ENCODE measurements around the gene TGFB2. TPM values are rescaled to one million over a fixed set of nuclear protein-coding genes. Genes with fewer than 3 reads are reported as not detected.

Gene TGFB2
- total and polyA plus RNA-seq, 2 experiments from 2014 or later = 0.31 to 1.4 TPM

DNA sequence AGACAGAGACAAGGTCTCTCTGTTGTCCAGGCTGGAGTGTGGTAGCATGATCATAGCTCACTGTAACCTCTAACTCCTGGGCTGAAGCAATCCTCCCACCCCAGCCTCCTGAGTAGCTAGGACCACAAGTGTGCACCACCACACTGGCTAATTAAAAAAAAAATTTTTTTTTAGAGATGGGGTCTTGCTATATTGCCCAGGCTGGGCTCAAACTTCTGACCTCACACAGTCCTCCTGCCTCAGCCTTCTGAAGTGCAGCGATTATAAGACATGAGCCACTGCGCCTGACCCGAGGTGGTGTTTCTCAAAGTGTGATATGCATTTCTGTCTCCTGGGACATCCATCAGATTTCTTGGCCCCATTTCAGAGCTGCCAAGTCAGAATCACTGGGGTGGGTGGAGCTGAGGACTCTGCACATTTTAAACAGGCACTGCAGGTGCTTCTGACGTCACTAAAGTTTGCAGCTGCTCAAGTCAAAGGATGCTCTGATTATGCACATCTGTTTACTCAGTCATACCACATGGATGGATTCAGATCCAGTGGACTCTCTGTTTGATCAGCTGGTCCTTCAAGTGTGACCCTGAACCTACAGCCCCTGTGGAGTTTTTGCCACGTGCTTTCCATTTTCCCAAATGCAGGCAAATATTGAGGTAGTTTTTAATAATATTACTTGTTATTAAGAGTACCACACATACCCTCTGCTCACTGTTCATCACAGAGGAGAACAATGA lies 21.4 kb downstream of the TGFB2 start (continued):
- TF ChIP-seq, protein P1, sequence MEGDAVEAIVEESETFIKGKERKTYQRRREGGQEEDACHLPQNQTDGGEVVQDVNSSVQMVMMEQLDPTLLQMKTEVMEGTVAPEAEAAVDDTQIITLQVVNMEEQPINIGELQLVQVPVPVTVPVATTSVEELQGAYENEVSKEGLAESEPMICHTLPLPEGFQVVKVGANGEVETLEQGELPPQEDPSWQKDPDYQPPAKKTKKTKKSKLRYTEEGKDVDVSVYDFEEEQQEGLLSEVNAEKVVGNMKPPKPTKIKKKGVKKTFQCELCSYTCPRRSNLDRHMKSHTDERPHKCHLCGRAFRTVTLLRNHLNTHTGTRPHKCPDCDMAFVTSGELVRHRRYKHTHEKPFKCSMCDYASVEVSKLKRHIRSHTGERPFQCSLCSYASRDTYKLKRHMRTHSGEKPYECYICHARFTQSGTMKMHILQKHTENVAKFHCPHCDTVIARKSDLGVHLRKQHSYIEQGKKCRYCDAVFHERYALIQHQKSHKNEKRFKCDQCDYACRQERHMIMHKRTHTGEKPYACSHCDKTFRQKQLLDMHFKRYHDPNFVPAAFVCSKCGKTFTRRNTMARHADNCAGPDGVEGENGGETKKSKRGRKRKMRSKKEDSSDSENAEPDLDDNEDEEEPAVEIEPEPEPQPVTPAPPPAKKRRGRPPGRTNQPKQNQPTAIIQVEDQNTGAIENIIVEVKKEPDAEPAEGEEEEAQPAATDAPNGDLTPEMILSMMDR (conservative IDR thresholded peaks at IDR 0.05; ENCODE audit: low read depth in 2 of 2) = no peak
- TF ChIP-seq ZNF331 (CRISPR knock-in tag; IDR thresholded peaks at IDR 0.05; ENCODE audit: low read depth) (no peak), JUNB (IDR thresholded peaks at IDR 0.05; ENCODE audit: unreplicated experiment) (no peak)

DNA sequence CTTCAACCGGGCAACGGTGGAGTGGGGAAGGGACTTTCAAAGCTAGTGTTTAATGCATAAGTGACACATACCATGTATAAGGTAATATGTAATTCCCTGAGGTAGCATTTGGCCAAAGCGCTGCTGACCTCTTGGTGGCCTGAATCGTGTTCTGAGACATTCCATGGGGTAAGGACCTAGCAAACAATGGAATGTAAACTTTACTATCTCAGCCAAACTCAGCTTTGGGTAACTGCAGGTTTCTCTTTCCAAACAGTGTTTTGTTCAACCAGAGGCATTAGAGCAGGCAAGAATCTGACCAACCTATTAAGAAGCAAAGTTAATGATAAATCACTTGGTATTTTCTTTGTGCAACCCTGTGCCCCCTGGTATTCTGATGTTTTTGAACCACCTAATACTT lies 22.0 kb downstream of the TGFB2 start:
- DNase-seq (ENCODE audit: low spot score) (no peak), ATAC-seq (no peak)
- Histone ChIP-seq H3F3A (replicated peaks; ENCODE audit: low read depth) (no peaks in the 10 kb centered on the region), H3K9me2 (ENCODE audit: insufficient read depth) (0 out of 2 replicates have a peak, but pooled peaks cover 2% of the 10 kb centered on the region), H4K20me1 (replicated peaks; ENCODE audit: insufficient read depth) (no peaks in the 10 kb centered on the region), H3K79me2 (replicated peaks; ENCODE audit: insufficient read depth) (no peaks in the 10 kb centered on the region), H3K4me3 (no peak overlapping the region), H3K36me3 (ENCODE audit: insufficient read depth) (no peaks in the 10 kb centered on the region), H3K4me2 (no peak overlapping the region), H2AFZ (no peak overlapping the region), H3K27ac (ENCODE audit: low read depth) (no peak overlapping the region), H3K27me3 (ENCODE audit: insufficient read depth) (no peaks in the 10 kb centered on the region), H3K4me1 (ENCODE audit: insufficient read depth) (no peaks in the 10 kb centered on the region)
- TF ChIP-seq, protein P2, sequence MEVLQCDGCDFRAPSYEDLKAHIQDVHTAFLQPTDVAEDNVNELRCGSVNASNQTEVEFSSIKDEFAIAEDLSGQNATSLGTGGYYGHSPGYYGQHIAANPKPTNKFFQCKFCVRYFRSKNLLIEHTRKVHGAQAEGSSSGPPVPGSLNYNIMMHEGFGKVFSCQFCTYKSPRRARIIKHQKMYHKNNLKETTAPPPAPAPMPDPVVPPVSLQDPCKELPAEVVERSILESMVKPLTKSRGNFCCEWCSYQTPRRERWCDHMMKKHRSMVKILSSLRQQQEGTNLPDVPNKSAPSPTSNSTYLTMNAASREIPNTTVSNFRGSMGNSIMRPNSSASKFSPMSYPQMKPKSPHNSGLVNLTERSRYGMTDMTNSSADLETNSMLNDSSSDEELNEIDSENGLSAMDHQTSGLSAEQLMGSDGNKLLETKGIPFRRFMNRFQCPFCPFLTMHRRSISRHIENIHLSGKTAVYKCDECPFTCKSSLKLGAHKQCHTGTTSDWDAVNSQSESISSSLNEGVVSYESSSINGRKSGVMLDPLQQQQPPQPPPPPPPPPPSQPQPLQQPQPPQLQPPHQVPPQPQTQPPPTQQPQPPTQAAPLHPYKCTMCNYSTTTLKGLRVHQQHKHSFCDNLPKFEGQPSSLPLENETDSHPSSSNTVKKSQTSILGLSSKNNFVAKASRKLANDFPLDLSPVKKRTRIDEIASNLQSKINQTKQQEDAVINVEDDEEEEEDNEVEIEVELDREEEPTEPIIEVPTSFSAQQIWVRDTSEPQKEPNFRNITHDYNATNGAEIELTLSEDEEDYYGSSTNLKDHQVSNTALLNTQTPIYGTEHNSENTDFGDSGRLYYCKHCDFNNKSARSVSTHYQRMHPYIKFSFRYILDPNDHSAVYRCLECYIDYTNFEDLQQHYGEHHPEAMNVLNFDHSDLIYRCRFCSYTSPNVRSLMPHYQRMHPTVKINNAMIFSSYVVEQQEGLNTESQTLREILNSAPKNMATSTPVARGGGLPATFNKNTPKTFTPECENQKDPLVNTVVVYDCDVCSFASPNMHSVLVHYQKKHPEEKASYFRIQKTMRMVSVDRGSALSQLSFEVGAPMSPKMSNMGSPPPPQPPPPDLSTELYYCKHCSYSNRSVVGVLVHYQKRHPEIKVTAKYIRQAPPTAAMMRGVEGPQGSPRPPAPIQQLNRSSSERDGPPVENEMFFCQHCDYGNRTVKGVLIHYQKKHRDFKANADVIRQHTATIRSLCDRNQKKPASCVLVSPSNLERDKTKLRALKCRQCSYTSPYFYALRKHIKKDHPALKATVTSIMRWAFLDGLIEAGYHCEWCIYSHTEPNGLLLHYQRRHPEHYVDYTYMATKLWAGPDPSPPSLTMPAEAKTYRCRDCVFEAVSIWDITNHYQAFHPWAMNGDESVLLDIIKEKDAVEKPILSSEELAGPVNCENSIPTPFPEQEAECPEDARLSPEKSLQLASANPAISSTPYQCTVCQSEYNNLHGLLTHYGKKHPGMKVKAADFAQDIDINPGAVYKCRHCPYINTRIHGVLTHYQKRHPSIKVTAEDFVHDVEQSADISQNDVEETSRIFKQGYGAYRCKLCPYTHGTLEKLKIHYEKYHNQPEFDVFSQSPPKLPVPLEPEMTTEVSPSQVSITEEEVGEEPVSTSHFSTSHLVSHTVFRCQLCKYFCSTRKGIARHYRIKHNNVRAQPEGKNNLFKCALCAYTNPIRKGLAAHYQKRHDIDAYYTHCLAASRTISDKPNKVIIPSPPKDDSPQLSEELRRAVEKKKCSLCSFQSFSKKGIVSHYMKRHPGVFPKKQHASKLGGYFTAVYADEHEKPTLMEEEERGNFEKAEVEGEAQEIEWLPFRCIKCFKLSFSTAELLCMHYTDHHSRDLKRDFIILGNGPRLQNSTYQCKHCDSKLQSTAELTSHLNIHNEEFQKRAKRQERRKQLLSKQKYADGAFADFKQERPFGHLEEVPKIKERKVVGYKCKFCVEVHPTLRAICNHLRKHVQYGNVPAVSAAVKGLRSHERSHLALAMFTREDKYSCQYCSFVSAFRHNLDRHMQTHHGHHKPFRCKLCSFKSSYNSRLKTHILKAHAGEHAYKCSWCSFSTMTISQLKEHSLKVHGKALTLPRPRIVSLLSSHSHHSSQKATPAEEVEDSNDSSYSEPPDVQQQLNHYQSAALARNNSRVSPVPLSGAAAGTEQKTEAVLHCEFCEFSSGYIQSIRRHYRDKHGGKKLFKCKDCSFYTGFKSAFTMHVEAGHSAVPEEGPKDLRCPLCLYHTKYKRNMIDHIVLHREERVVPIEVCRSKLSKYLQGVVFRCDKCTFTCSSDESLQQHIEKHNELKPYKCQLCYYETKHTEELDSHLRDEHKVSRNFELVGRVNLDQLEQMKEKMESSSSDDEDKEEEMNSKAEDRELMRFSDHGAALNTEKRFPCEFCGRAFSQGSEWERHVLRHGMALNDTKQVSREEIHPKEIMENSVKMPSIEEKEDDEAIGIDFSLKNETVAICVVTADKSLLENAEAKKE (CRISPR knock-in tag; IDR thresholded peaks at IDR 0.05) = no peak
- TF ChIP-seq STAT1 (IDR thresholded peaks at IDR 0.05; ENCODE audit: unreplicated experiment) = no peak
- TF ChIP-seq ZNF331 (CRISPR knock-in tag; IDR thresholded peaks at IDR 0.05; ENCODE audit: low read depth) = no peak
- TF ChIP-seq ZNF114 (CRISPR knock-in tag; IDR thresholded peaks at IDR 0.05) = no peak
- no peak overlapping the region for H3K4me3 Mint-ChIP-seq
- peaks cover 6% of the 10 kb centered on the region; the same call in 1 of the 3 replicates for H3K4me1 Mint-ChIP-seq
- H3K36me3 Mint-ChIP-seq (ENCODE audit: low read depth) = no peaks in the 10 kb centered on the region
- H3K9me3 Mint-ChIP-seq = no peaks in the 10 kb centered on the region
- H3K27ac Mint-ChIP-seq = no peak overlapping the region
- H3K27me3 Mint-ChIP-seq (ENCODE audit: insufficient read depth, low read depth, poor library complexity) = no peaks in the 10 kb centered on the region

All from GM23338 (cell line).